H1 (cell line): ENCODE measurements around the gene R3HDM4. TPM values are rescaled to one million over a fixed set of nuclear protein-coding genes. Genes with fewer than 3 reads are reported as not detected.

Experiments
- CTCF ChIA-PET: fragments of 300-600 bp; sonication (Branson Sonifier 250); formaldehyde crosslinking; loops from one replicate; lab custom pipeline; 2021; ENCODE audit not compliant: partially characterized antibody; lab: Charles Lee
- POLR2A ChIA-PET: fragments of 300-600 bp; sonication (Branson Sonifier 250); formaldehyde crosslinking; loops from one replicate; lab custom pipeline; 2021; ENCODE audit warnings: inconsistent platforms; ENCODE audit not compliant: partially characterized antibody; lab: Charles Lee
- DNase-seq, 2 experiments: peaks; one replicate each; pipeline versions ENCODE4 v3.0.0 to v3.0.0-alpha.2; 2010 to 2022; ENCODE audit warnings: low spot score in 2 of 2, low read depth in 1 of 2, mixed read lengths in 1 of 2
- FAIRE-seq: peaks from 2 replicates; lab custom pipeline; 2011; peaks lifted over from hg19 to GRCh38; lab: Jason Lieb, UNC
- H2AFZ ChIP-seq: 2 replicates; pipeline ENCODE4 v1.8.1; 2012; ENCODE audit warnings: low read length, inconsistent platforms
- H2AK5ac ChIP-seq: 2 replicates; pipeline ENCODE4 v1.6.1; 2013; ENCODE audit warnings: low read depth, low read length
- H2BK120ac ChIP-seq: replicated peaks from 2 replicates; pipeline ENCODE3; 2013; ENCODE audit warnings: low read depth, low read length, inconsistent platforms
- H2BK12ac ChIP-seq: 2 replicates; pipeline ENCODE4 v1.6.1; 2013; ENCODE audit warnings: low read depth, low read length
- H2BK15ac ChIP-seq: 2 replicates; pipeline ENCODE4 v1.6.1; 2013; ENCODE audit warnings: low read length
- H2BK20ac ChIP-seq: 2 replicates; pipeline ENCODE4 v1.6.1; 2013; ENCODE audit warnings: low read length
- H2BK5ac ChIP-seq: 2 replicates; pipeline ENCODE4 v1.6.1; 2013; ENCODE audit warnings: low read depth, low read length
- H3K14ac ChIP-seq: 2 replicates; pipeline ENCODE4 v1.6.1; 2013; ENCODE audit warnings: inconsistent platforms; ENCODE audit not compliant: insufficient read length
- H3K18ac ChIP-seq: 2 replicates; pipeline ENCODE4 v1.6.1; 2013; ENCODE audit warnings: low read length; ENCODE audit errors: extremely low read depth
- H3K23ac ChIP-seq: 2 replicates; pipeline ENCODE4 v1.6.1; 2013; ENCODE audit warnings: inconsistent platforms; ENCODE audit not compliant: insufficient read length
- H3K23me2 ChIP-seq: 2 replicates; pipeline ENCODE4 v1.6.1; 2013; ENCODE audit warnings: low read depth, low read length
- H3K27ac ChIP-seq: 2 replicates; pipeline ENCODE4 v1.6.1; 2011; ENCODE audit warnings: low read depth, low read length, inconsistent platforms
- H3K27me3 ChIP-seq, 4 experiments: replicated peaks in 1 of 4; 1 replicate in 1 of 4; 2 replicates in 3 of 4; pipeline versions ENCODE4 v1.6.1 to v1.8.1; 2011 to 2013; ENCODE audit warnings: low read length in 3 of 4, mild to moderate bottlenecking in 3 of 4, inconsistent platforms in 2 of 4, mixed read lengths in 2 of 4, moderate library complexity in 1 of 4; ENCODE audit not compliant: control insufficient read depth in 3 of 4, insufficient read depth in 3 of 4; ENCODE audit errors: extremely low read depth in 1 of 4
- H3K36me3 ChIP-seq, 4 experiments: 2 replicates each; pipeline versions ENCODE4 v1.6.1 to v1.8.1; 2011 to 2013; ENCODE audit warnings: mild to moderate bottlenecking in 4 of 4, low read length in 3 of 4, moderate library complexity in 2 of 4, control low read depth in 1 of 4, inconsistent platforms in 1 of 4; ENCODE audit not compliant: insufficient read depth in 4 of 4, control insufficient read depth in 2 of 4
- H3K4ac ChIP-seq: replicated peaks from 2 replicates; pipeline ENCODE3; 2013; ENCODE audit warnings: low read length, low read depth, mixed read lengths, inconsistent platforms; ENCODE audit not compliant: insufficient read length
- H3K4me1 ChIP-seq, 4 experiments: replicated peaks in 1 of 4; 1 replicate in 1 of 4; 2 replicates in 3 of 4; pipeline versions ENCODE4 v1.6.1 to v1.8.1; 2011 to 2013; ENCODE audit warnings: low read length in 3 of 4, inconsistent platforms in 2 of 4, mixed read lengths in 1 of 4; ENCODE audit not compliant: insufficient read depth in 4 of 4, control insufficient read depth in 3 of 4
- H3K4me2 ChIP-seq, 2 experiments: 2 replicates each; pipeline versions ENCODE4 v1.6.1 to v1.8.1; 2011 to 2013; ENCODE audit warnings: low read depth in 2 of 2, low read length in 2 of 2, control low read depth in 1 of 2, inconsistent platforms in 1 of 2, mild to moderate bottlenecking in 1 of 2; ENCODE audit not compliant: insufficient read depth in 1 of 2
- H3K4me3 ChIP-seq, 4 experiments: fragments of 200-600, 300-600 bp in 1 of 4; sonication (generic), shearing (Covaris generic), sonication (Bioruptor Twin) in 1 of 4; 2 replicates each; pipeline versions ENCODE4 v1.5.1 to v1.8.1; 2011 to 2016; ENCODE audit warnings: low read length in 4 of 4, low read depth in 3 of 4, control low read depth in 2 of 4, inconsistent platforms in 2 of 4, mild to moderate bottlenecking in 2 of 4, mixed read lengths in 1 of 4, moderate library complexity in 1 of 4; ENCODE audit not compliant: insufficient read depth in 2 of 4; ENCODE audit errors: extremely low read depth in 1 of 4
- H3K56ac ChIP-seq: replicated peaks from 2 replicates; pipeline ENCODE3; 2013; ENCODE audit warnings: low read depth, mild to moderate bottlenecking, mixed read lengths, low read length, inconsistent platforms; ENCODE audit not compliant: insufficient read length
- H3K79me1 ChIP-seq: 2 replicates; pipeline ENCODE4 v1.6.1; 2013; ENCODE audit warnings: low read depth, low read length, control low read depth
- H3K79me2 ChIP-seq, 2 experiments: 2 replicates each; pipeline versions ENCODE4 v1.6.1 to v1.8.1; 2012 to 2013; ENCODE audit warnings: low read length in 2 of 2, mild to moderate bottlenecking in 2 of 2, inconsistent platforms in 1 of 2; ENCODE audit not compliant: insufficient read depth in 2 of 2, control insufficient read depth in 1 of 2
- H3K9ac ChIP-seq, 4 experiments: replicated peaks in 1 of 4; 1 replicate in 1 of 4; 2 replicates in 3 of 4; pipeline versions ENCODE4 v1.6.1 to v1.8.1; 2011 to 2013; ENCODE audit warnings: low read depth in 3 of 4, low read length in 3 of 4, control low read depth in 2 of 4, mild to moderate bottlenecking in 2 of 4, moderate library complexity in 2 of 4, inconsistent platforms in 1 of 4; ENCODE audit errors: extremely low read depth in 1 of 4
- H3K9me3 ChIP-seq, 2 experiments: 2 replicates each; pipeline versions ENCODE4 v1.6.1 to v1.8.1; 2012 to 2013; ENCODE audit warnings: mild to moderate bottlenecking in 2 of 2, moderate library complexity in 2 of 2, control low read depth in 1 of 2, inconsistent platforms in 1 of 2, low read depth in 1 of 2, low read length in 1 of 2, mixed read lengths in 1 of 2; ENCODE audit not compliant: insufficient read depth in 2 of 2
- H4K20me1 ChIP-seq, 2 experiments: replicated peaks in 1 of 2; 2 replicates each; pipeline versions ENCODE3 to v1.8.1; 2011 to 2013; ENCODE audit warnings: inconsistent platforms in 2 of 2, low read length in 2 of 2, mild to moderate bottlenecking in 1 of 2; ENCODE audit not compliant: insufficient read depth in 2 of 2, control insufficient read depth in 1 of 2
- H4K5ac ChIP-seq: 2 replicates; pipeline ENCODE4 v1.6.1; 2013; ENCODE audit warnings: low read length, low read depth, mixed read lengths, inconsistent platforms; ENCODE audit not compliant: insufficient read length
- H4K8ac ChIP-seq: 2 replicates; pipeline ENCODE4 v1.8.0; 2013; ENCODE audit warnings: mild to moderate bottlenecking, moderate library complexity, low read length, inconsistent platforms; ENCODE audit not compliant: insufficient read depth; ENCODE audit errors: extremely low read depth
- H4K91ac ChIP-seq: replicated peaks from 2 replicates; pipeline ENCODE3; 2013; ENCODE audit warnings: low read length, mixed read lengths, inconsistent platforms; ENCODE audit not compliant: insufficient read length
- BACH1 ChIP-seq: IDR thresholded peaks from 2 replicates; pipeline ENCODE4 v1.6.1; 2012; ENCODE audit warnings: low read length, improper control_type of control experiment
- CHD1 ChIP-seq: IDR thresholded peaks from 2 replicates; pipeline ENCODE4 v1.6.1; 2012; ENCODE audit warnings: low read depth, low read length, improper control_type of control experiment
- EZH2 ChIP-seq: fragments of 200-600 bp; sonication (generic); IDR thresholded peaks from 2 replicates; pipeline ENCODE4 v1.7.1; 2012; ENCODE audit warnings: low read depth, mild to moderate bottlenecking, moderate library complexity, low read length, inconsistent platforms; ENCODE audit not compliant: severe bottlenecking
- HDAC2 ChIP-seq, 2 experiments: fragments of 300-600 bp in 1 of 2; sonication (generic) in 1 of 2; IDR thresholded peaks; 2 replicates each; pipeline ENCODE4 v1.6.1; 2011 to 2012; ENCODE audit warnings: low read depth in 2 of 2, low read length in 2 of 2, mild to moderate bottlenecking in 2 of 2, moderate library complexity in 2 of 2, borderline replicate concordance in 1 of 2, inconsistent platforms in 1 of 2
- RAD21 ChIP-seq, 2 experiments: IDR thresholded peaks in 1 of 2; conservative IDR thresholded peaks in 1 of 2; 2 replicates each; pipeline ENCODE4 v1.6.1; 2011; ENCODE audit warnings: low read depth in 2 of 2, low read length in 2 of 2, improper control_type of control experiment in 1 of 2, inconsistent platforms in 1 of 2, mild to moderate bottlenecking in 1 of 2, moderate library complexity in 1 of 2
- SIN3A ChIP-seq, 2 experiments: IDR thresholded peaks in 1 of 2; conservative IDR thresholded peaks in 1 of 2; 2 replicates each; pipeline ENCODE4 v1.6.1; 2011 to 2012; ENCODE audit warnings: low read length in 2 of 2, improper control_type of control experiment in 1 of 2, low read depth in 1 of 2, mild to moderate bottlenecking in 1 of 2
- SIRT6 ChIP-seq: IDR thresholded peaks from one replicate; pipeline ENCODE4 v1.7.1; 2012; ENCODE audit warnings: low read length, inconsistent platforms
- SIX5 ChIP-seq: IDR thresholded peaks from 2 replicates; pipeline ENCODE4 v1.6.1; 2011; ENCODE audit warnings: mild to moderate bottlenecking, low read depth, low read length
- SUZ12 ChIP-seq: fragments of 200-600 bp; sonication (generic); IDR thresholded peaks from 2 replicates; pipeline ENCODE4 v1.6.1; 2012; ENCODE audit warnings: mild to moderate bottlenecking, inconsistent platforms, low read length, moderate library complexity, mixed read lengths
- TEAD4 ChIP-seq: IDR thresholded peaks from 2 replicates; pipeline ENCODE4 v1.6.1; 2012; ENCODE audit warnings: low read depth, low read length, inconsistent platforms, mixed read lengths
- YY1 ChIP-seq: IDR thresholded peaks from 2 replicates; pipeline ENCODE4 v1.6.1; 2011; ENCODE audit warnings: low read depth, mild to moderate bottlenecking, low read length
- WGBS, 2 experiments: shearing (Covaris generic) in 1 of 2; methylation state at CpG; one replicate each; pipeline versions ENCODE4 v1.1.6 to v1.1.7; 2013 to 2015; ENCODE audit warnings: low lambda C conversion rate in 2 of 2, mixed read lengths in 2 of 2, inconsistent platforms in 1 of 2, low coverage in 1 of 2, missing lambda C conversion rate in 1 of 2; ENCODE audit not compliant: insufficient replicate concordance in 2 of 2, insufficient coverage in 1 of 2, insufficient read length in 1 of 2; ENCODE audit errors: extremely low coverage in 1 of 2, missing lambda C conversion rate in 1 of 2; 5-methylcytosine and 5-hydroxymethylcytosine counted together
- polyA plus RNA-seq, 7 experiments: library from polyadenylated mRNA; depleted of rRNA in 3 of 7; stranded (reverse) in 5 of 7; unstranded in 2 of 7; fragments of >200 nt in 5 of 7; fragments of 200-250 nt in 2 of 7; gene quantifications; 1 replicate in 5 of 7; 2 replicates in 1 of 7; 4 replicates in 1 of 7; pipeline versions ENCODE4 v1.2.1 to v1.2.3, GENCODE V29; 2011 to 2013; ENCODE audit warnings: missing spikeins in 2 of 7, mixed read lengths in 2 of 7
- total RNA-seq: library from RNA; stranded (reverse); fragmentation: NEBNext Ultra II Directional; extraction: Animal tissue kit (Norgen Biotek cat#: 25700); gene quantifications from 2 replicates; pipeline ENCODE4 v1.2.1, GENCODE V29; 2021

R3HDM4 gene
- total and polyA plus RNA-seq, 2 of the 8 experiments (the other 6 are each of a cell fraction or from before 2014, with no cell fraction given) = 76.8 to 102 TPM

DNA sequence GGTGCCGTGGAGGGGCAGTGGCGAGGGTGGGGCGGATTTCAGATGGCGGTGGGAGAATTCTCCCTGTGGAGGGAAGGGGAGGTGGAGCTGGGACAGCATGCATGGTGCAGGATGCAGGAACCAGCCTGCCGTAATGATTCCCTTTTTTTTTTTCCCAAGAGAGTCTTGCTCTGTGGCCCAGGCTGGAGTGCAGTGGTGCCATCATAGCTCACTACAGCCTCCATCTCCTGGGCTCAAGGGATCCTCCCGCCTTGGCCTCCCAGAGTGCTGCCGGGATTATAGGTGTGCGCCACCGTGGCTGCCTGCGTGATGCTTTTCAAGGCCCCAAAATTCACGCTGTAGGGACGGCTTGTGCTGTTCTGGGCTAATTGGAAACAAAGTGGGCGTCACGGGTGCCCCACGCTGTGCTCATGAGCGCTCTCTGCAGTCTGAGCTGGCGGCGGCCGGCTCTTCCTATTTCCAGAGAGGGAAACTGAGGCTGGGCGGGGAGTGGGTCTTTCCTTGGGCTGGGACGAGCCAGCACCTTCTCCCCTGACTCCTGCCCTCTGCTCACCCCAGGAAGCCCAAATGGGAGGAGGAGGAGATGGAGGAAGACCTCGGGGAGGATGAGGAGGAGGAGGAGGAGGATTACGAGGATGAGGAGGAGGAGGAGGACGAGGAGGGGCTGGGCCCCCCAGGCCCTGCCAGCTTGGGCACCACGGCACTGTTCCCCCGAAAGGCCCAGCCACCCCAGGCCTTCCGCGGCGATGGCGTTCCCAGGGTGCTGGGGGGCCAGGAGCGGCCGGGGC is 19.0 kb upstream of the R3HDM4 start:
- peak overlapping the region; percentile 73 for H4K91ac ChIP-seq
- H3K23me2 ChIP-seq = no peaks in the 10 kb centered on the region
- H4K20me1 ChIP-seq = peaks cover 3 to 14% of the 10 kb centered on the region in 2 experiments
- H3K4me2 ChIP-seq = no peak overlapping the region
- H3K4me1 ChIP-seq = peaks cover 2 to 21% (median 10%) of the 10 kb centered on the region in 4 experiments
- peaks cover 0 to 19% (median 10%) of the 10 kb centered on the region in 4 experiments; a peak in 4 of 8 replicates for H3K36me3 ChIP-seq
- H4K8ac ChIP-seq = no peak overlapping the region
- peaks cover 6% of the 10 kb centered on the region; the same call in 1 of the 2 replicates for H3K79me1 ChIP-seq
- no peak overlapping the region for H2BK12ac ChIP-seq
- H3K4ac ChIP-seq = no peak overlapping the region
- DNase-seq (no peak), FAIRE-seq (no peak)
- H3K27ac ChIP-seq = peak overlapping the region; percentile 55; the same call in 1 of the 2 replicates
- 80 to 94% methylated on average over 1 to 29 of the region's 32 CpGs for WGBS, 2 experiments
- H4K5ac ChIP-seq = no peak overlapping the region
- no peak overlapping the region for H3K18ac ChIP-seq
- H2BK5ac ChIP-seq = peak overlapping the region; percentile 66; the same call in 1 of the 2 replicates
- CTCF ChIA-PET = interaction anchor here (0.6 to 1.6 kb wide), 7 partner anchors 40 to 109 kb away, joined by 3 to 5 read pairs (median 3); no protein-coding TSS in a partner anchor
- no peak overlapping the region for H3K9ac ChIP-seq
- H3K23ac ChIP-seq = no peak overlapping the region
- no peak overlapping the region for H2AFZ ChIP-seq
- POLR2A ChIA-PET = interaction anchor here (0.9 to 1.9 kb wide), 7 partner anchors 12 to 129 kb away, joined by 3 to 6 read pairs (median 3); no protein-coding TSS in a partner anchor
- H2BK20ac ChIP-seq = 0 out of 2 replicates have a peak overlapping the region, but pooled peaks have one; percentile 48
- no peak overlapping the region for H3K4me3 ChIP-seq
- no peak overlapping the region for H3K56ac ChIP-seq
- H3K79me2 ChIP-seq = peaks cover 0 to 54% of the 10 kb centered on the region in 2 experiments; a peak in 3 of 4 replicates
- no peaks in the 10 kb centered on the region for H3K27me3 ChIP-seq
- H2BK120ac ChIP-seq = no peak overlapping the region
- no peak overlapping the region for H2AK5ac ChIP-seq
- no peak overlapping the region for H3K14ac ChIP-seq
- H2BK15ac ChIP-seq = no peak overlapping the region
- H3K9me3 ChIP-seq = no peaks in the 10 kb centered on the region
- TF ChIP-seq CHD1 (no peak), SUZ12 (no peak), SIX5 (no peak), YY1 (no peak), HDAC2 (IDR thresholded peaks at IDR 0.05; ENCODE audit: borderline replicate concordance in 1 of 2, low read depth in 2 of 2, low read length in 2 of 2) (no peak), RAD21 (IDR thresholded peaks at IDR 0.05 in 1 of 2, conservative IDR thresholded peaks at IDR 0.05 in 1 of 2; ENCODE audit: low read depth in 2 of 2, low read length in 2 of 2) (no peak), SIRT6 (no peak), SIN3A (conservative IDR thresholded peaks at IDR 0.05 in 1 of 2, IDR thresholded peaks at IDR 0.05 in 1 of 2; ENCODE audit: low read depth in 1 of 2, low read length in 2 of 2) (no peak), TEAD4 (no peak), BACH1 (no peak), EZH2 (no peak)
